GM19397 (cell line): Measurements from ENCODE around the gene IKZF2.

Source experiments
- ATAC-seq: cut with Tn5 transposase; IDR thresholded peaks from one replicate; pipeline ENCODE4 v1.9.1; 2021; ENCODE audit warnings: mild to moderate bottlenecking, moderate library complexity; ENCODE audit not compliant: unreplicated experiment

IKZF2 gene

GRCh38 chr2:213156717-213157116, 5.3 kb upstream of the IKZF2 start:
- no peak for ATAC-seq

- no peak for ATAC-seq
These were observed 1.5 kb upstream of the IKZF2 start for GRCh38 chr2:213152888-213153287.

- peak; percentile 27 for ATAC-seq
These were observed 818 bp upstream of the IKZF2 start for GRCh38 chr2:213152065-213152794.

GRCh38 chr2:213150315-213151097, 906 bp downstream of the IKZF2 start:
- ATAC-seq, result no peak

- ATAC-seq, result no peak
These were observed 1.5 kb downstream of the IKZF2 start for GRCh38 chr2:213149949-213150314.

- ATAC-seq, result no peak
These were observed 2.0 kb downstream of the IKZF2 start for GRCh38 chr2:213149294-213149875.

GRCh38 chr2:213148572-213149261, 2.7 kb downstream of the IKZF2 start:
- ATAC-seq, result no peak

- ATAC-seq, result no peak
These were observed 3.9 kb downstream of the IKZF2 start for GRCh38 chr2:213147538-213147937.

GRCh38 chr2:213145715-213146242, 5.6 kb downstream of the IKZF2 start:
- ATAC-seq, result no peak

- no peak for ATAC-seq
These were observed 14.3 kb downstream of the IKZF2 start for GRCh38 chr2:213137064-213137463.

GRCh38 chr2:213129311-213129710, 22.1 kb downstream of the IKZF2 start:
- no peak for ATAC-seq

GRCh38 chr2:213125646-213126347, 25.6 kb downstream of the IKZF2 start:
- ATAC-seq, result no peak

GRCh38 chr2:213122725-213123124, 28.7 kb downstream of the IKZF2 start:
- ATAC-seq, result no peak

- no peak for ATAC-seq
These were observed 29.7 kb downstream of the IKZF2 start for GRCh38 chr2:213121690-213122089.

GRCh38 chr2:213119061-213119809, 32.2 kb downstream of the IKZF2 start:
- ATAC-seq, result peak; percentile 65

- no peak for ATAC-seq
These were observed 43.1 kb downstream of the IKZF2 start for GRCh38 chr2:213108308-213108707.

GRCh38 chr2:213107728-213108127, 43.7 kb downstream of the IKZF2 start:
- ATAC-seq, result no peak

- ATAC-seq, result no peak
These were observed 46.2 kb downstream of the IKZF2 start for GRCh38 chr2:213105212-213105611.

GRCh38 chr2:213104903-213105202, 46.6 kb downstream of the IKZF2 start:
- no peak for ATAC-seq
